B cell (primary cell): ENCODE data around the gene RAP1GDS1. TPM values are rescaled to one million over a fixed set of nuclear protein-coding genes. Genes with fewer than 3 reads are reported as not detected.

Source experiments
- ATAC-seq: fragments of 200-7000 bp; cut with Tn5 transposase; one replicate; pipeline ENCODE4 v1.10.0; 2021; ENCODE audit warnings: low read depth, mild to moderate bottlenecking, moderate number of reproducible peaks, moderate library complexity
- CTCF ChIA-PET: fragments of 350-600 bp; sonication (Branson Sonifier 250); formaldehyde crosslinking; loops from one replicate; lab custom pipeline; 2021; ENCODE audit warnings: antibody characterized with exemption, inconsistent platforms; lab: Charles Lee
- POLR2A ChIA-PET: fragments of 350-600 bp; sonication (Branson Sonifier 250); formaldehyde crosslinking; loops from one replicate; lab custom pipeline; 2021; ENCODE audit warnings: antibody characterized with exemption; lab: Charles Lee
- DNase-seq: peaks from one replicate; pipeline ENCODE4 v3.0.0; 2013
- H2AFZ ChIP-seq: 2 replicates; pipeline ENCODE4 v1.6.1; 2012; ENCODE audit warnings: mild to moderate bottlenecking, low read depth, low read length; ENCODE audit not compliant: insufficient read depth, poor library complexity, severe bottlenecking
- H3K27ac ChIP-seq, 2 donors: 1 replicate in 1 of 2; 2 replicates in 1 of 2; pipeline ENCODE4 v1.5.1; 2012 to 2013; ENCODE audit warnings: low read length in 2 of 2, mild to moderate bottlenecking in 2 of 2, moderate library complexity in 1 of 2
- H3K27me3 ChIP-seq, 4 experiments: fragments of 200-600 bp in 1 of 4; sonication (generic) in 1 of 4; replicated peaks in 1 of 4; 1 replicate in 2 of 4; 2 replicates in 2 of 4; pipeline versions ENCODE4 v1.6.1 to v1.7.0; 2013 to 2016; ENCODE audit warnings: low read length in 3 of 4, mild to moderate bottlenecking in 2 of 4, mixed read lengths in 1 of 4, moderate library complexity in 1 of 4; ENCODE audit not compliant: insufficient read depth in 4 of 4, control insufficient read depth in 3 of 4; ENCODE audit errors: control extremely low read depth in 1 of 4
- H3K36me3 ChIP-seq, 2 experiments: replicated peaks in 1 of 2; 1 replicate in 1 of 2; 2 replicates in 1 of 2; pipeline versions ENCODE4 v1.6.1 to v1.7.1; 2013; ENCODE audit warnings: low read length in 1 of 2; ENCODE audit not compliant: insufficient read depth in 2 of 2, control insufficient read depth in 1 of 2; ENCODE audit errors: control extremely low read depth in 1 of 2, extremely low read depth in 1 of 2
- H3K4me1 ChIP-seq, 2 donors: fragments of 200-600 bp in 1 of 2; sonication (generic) in 1 of 2; 1 replicate in 1 of 2; 2 replicates in 1 of 2; pipeline versions ENCODE4 v1.5.1 to v1.6.1; 2013 to 2017; ENCODE audit warnings: low read length in 2 of 2; ENCODE audit not compliant: control insufficient read depth in 2 of 2, insufficient read depth in 2 of 2
- H3K4me2 ChIP-seq: replicated peaks from 2 replicates; pipeline ENCODE3; 2012; ENCODE audit warnings: mild to moderate bottlenecking, low read depth, low read length; ENCODE audit not compliant: poor library complexity, severe bottlenecking
- H3K4me3 ChIP-seq, 5 experiments: fragments of 200-600 bp in 1 of 5; sonication (generic) in 1 of 5; 1 replicate in 3 of 5; 2 replicates in 2 of 5; pipeline versions ENCODE4 v1.5.1 to v1.7.0; 2011 to 2016; ENCODE audit warnings: low read length in 4 of 5, mild to moderate bottlenecking in 4 of 5, low read depth in 2 of 5, control low read depth in 1 of 5, moderate library complexity in 1 of 5; ENCODE audit not compliant: insufficient read depth in 1 of 5; ENCODE audit errors: control extremely low read depth in 1 of 5, extremely low read depth in 1 of 5
- H3K79me2 ChIP-seq: fragments of 200-600 bp; sonication (generic); one replicate; pipeline ENCODE4 v1.6.0; 2016; ENCODE audit warnings: low read length; ENCODE audit not compliant: control insufficient read depth, insufficient read depth
- H3K9ac ChIP-seq: fragments of 200-600 bp; sonication (generic); 2 replicates; pipeline ENCODE4 v1.6.1; 2017; ENCODE audit warnings: mild to moderate bottlenecking, low read length, moderate library complexity
- H3K9me3 ChIP-seq, 3 donors: one replicate each; pipeline versions ENCODE4 v1.6.1 to v1.7.1; 2013; ENCODE audit warnings: low read length in 2 of 3; ENCODE audit not compliant: control insufficient read depth in 2 of 3, insufficient read depth in 1 of 3; ENCODE audit errors: control extremely low read depth in 1 of 3
- H4K20me1 ChIP-seq: 2 replicates; pipeline ENCODE4 v1.6.0; 2012; ENCODE audit warnings: mild to moderate bottlenecking, low read length; ENCODE audit not compliant: insufficient read depth, control insufficient read depth, poor library complexity, severe bottlenecking
- H3K27ac Mint-ChIP-seq: one replicate; pipeline ENCODE4 v1.8.0; 2021; ENCODE audit warnings: mixed read lengths
- H3K27me3 Mint-ChIP-seq: one replicate; pipeline ENCODE4 v1.8.0; 2021; ENCODE audit warnings: mixed read lengths
- H3K4me1 Mint-ChIP-seq: one replicate; pipeline ENCODE4 v1.8.0; 2021; ENCODE audit warnings: mixed read lengths
- H3K4me3 Mint-ChIP-seq: one replicate; pipeline ENCODE4 v1.8.0; 2021; ENCODE audit warnings: mixed read lengths
- H3K9me3 Mint-ChIP-seq: one replicate; pipeline ENCODE4 v1.8.0; 2022; ENCODE audit warnings: mixed read lengths; ENCODE audit not compliant: insufficient read depth
- CTCF ChIP-seq: fragments of 200-600 bp; IDR thresholded peaks from one replicate; pipeline ENCODE4 v1.8.0; 2022; ENCODE audit warnings: antibody characterized with exemption, mild to moderate bottlenecking
- EZH2 ChIP-seq: IDR thresholded peaks from 2 replicates; pipeline ENCODE4 v1.6.1; 2012; ENCODE audit warnings: borderline replicate concordance, low read depth, mild to moderate bottlenecking, moderate library complexity, low read length; ENCODE audit not compliant: insufficient read depth, poor library complexity, severe bottlenecking
- WGBS: methylation state at CpG from one replicate; pipeline ENCODE4 v1.1.5; 2013; ENCODE audit warnings: missing lambda C conversion rate; ENCODE audit not compliant: insufficient coverage; 5-methylcytosine and 5-hydroxymethylcytosine counted together
- intact Hi-C: fragments of 100-400 bp; cut with micrococcal nuclease; formaldehyde crosslinking; loops from one replicate; pipeline ENCODE4 v1.10.0; 2022
- polyA plus RNA-seq: library from polyadenylated mRNA; depleted of rRNA; stranded (reverse); fragments of >200 nt; gene quantifications from 2 replicates; pipeline ENCODE4 v1.2.3, GENCODE V29; 2012
- total RNA-seq, 2 donors: library from RNA; stranded (reverse); fragments of 120-200 nt in 1 of 2; gene quantifications; 1 replicate in 1 of 2; 2 replicates in 1 of 2; pipeline versions ENCODE4 v1.2.3 to v1.2.4, GENCODE V29; 2013 to 2022

RAP1GDS1 gene
- total and polyA plus RNA-seq, 2 donors (not counting 1 experiment from before 2014, with no cell fraction given): 23.6 to 66.3 TPM

- H3K9me3 Mint-ChIP-seq: no peaks in the 10 kb centered on the region
- ChIA-PET CTCF (no interaction called here), POLR2A (interaction anchor here (1.0 kb wide), 1 partner anchor 12 kb away, joined by 3 read pairs; the partner anchor contains the start of gene RAP1GDS1)
- Histone ChIP-seq H2AFZ (no peak overlapping the region), H3K4me2 (no peak overlapping the region), H3K79me2 (no peaks in the 10 kb centered on the region), H3K27ac (no peak overlapping the region), H3K4me1 (no peaks in the 10 kb centered on the region), H3K36me3 (no peaks in the 10 kb centered on the region), H3K9me3 (no peaks in the 10 kb centered on the region), H4K20me1 (no peaks in the 10 kb centered on the region), H3K27me3 (no peaks in the 10 kb centered on the region), H3K9ac (no peak overlapping the region), H3K4me3 (no peak overlapping the region)
- no peak for TF ChIP-seq CTCF
- TF ChIP-seq EZH2: no peak
- H3K4me3 Mint-ChIP-seq: no peak overlapping the region
- ATAC-seq (no peak), DNase-seq (no peak)
- no peaks in the 10 kb centered on the region for H3K4me1 Mint-ChIP-seq
- intact Hi-C loops: no loop called here
- no peak overlapping the region for H3K27ac Mint-ChIP-seq
- H3K27me3 Mint-ChIP-seq: peaks cover 4% of the 10 kb centered on the region
These were observed 12.2 kb upstream of the RAP1GDS1 start for GRCh38 chr4:98248934-98249333.

DNA sequence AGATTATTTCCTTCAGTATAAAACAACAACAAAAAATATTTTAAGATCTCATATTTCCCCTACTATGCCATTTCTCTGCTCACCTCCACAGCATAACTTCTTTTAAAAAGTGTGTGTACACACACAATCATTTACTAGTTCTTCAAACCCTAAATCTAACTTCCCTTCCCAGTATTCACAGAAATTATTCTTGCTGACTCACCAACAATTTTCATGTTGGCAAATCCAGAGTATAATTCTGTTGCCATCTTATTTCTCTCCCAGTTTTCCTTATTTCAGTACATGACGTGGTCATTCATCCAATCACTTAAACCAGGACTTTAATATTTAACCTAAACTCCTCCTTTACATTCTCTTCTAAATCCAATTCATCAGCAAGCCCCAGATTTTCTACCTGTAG, 11.4 kb upstream of the RAP1GDS1 start:
- H3K27me3 Mint-ChIP-seq: no peaks in the 10 kb centered on the region
- Histone ChIP-seq H3K36me3 (no peaks in the 10 kb centered on the region), H2AFZ (no peak overlapping the region), H3K4me2 (no peak overlapping the region), H3K79me2 (no peaks in the 10 kb centered on the region), H3K27ac (no peak overlapping the region), H3K4me3 (no peak overlapping the region), H3K9me3 (no peaks in the 10 kb centered on the region), H4K20me1 (no peaks in the 10 kb centered on the region), H3K9ac (no peak overlapping the region), H3K27me3 (no peaks in the 10 kb centered on the region), H3K4me1 (no peaks in the 10 kb centered on the region)
- intact Hi-C loops: no loop called here
- ATAC-seq (no peak), DNase-seq (no peak)
- no peak for TF ChIP-seq EZH2
- TF ChIP-seq CTCF: no peak
- POLR2A ChIA-PET: no interaction called here
- H3K27ac Mint-ChIP-seq: no peak overlapping the region
- no peak overlapping the region for H3K4me3 Mint-ChIP-seq
- no peaks in the 10 kb centered on the region for H3K9me3 Mint-ChIP-seq
- no peaks in the 10 kb centered on the region for H3K4me1 Mint-ChIP-seq
- 100% methylated on average over 1 of the region's 1 CpG for WGBS
- CTCF ChIA-PET: no interaction called here
